Mesodermal cell (in vitro differentiated cells): ENCODE results near the gene ATG14.

Experiments used
- H3K27ac ChIP-seq: 2 replicates; pipeline ENCODE4 v1.7.0; 2013; ENCODE audit warnings: mild to moderate bottlenecking, low read depth, low read length, moderate library complexity; ENCODE audit not compliant: severe bottlenecking
- H3K36me3 ChIP-seq: 2 replicates; pipeline ENCODE4 v1.7.1; 2013; ENCODE audit warnings: mild to moderate bottlenecking, low read length, moderate library complexity; ENCODE audit not compliant: control insufficient read depth, insufficient read depth
- H3K4me1 ChIP-seq: one replicate; pipeline ENCODE4 v1.7.1; 2013; ENCODE audit warnings: mild to moderate bottlenecking, low read length; ENCODE audit not compliant: insufficient read depth, control insufficient read depth, poor library complexity, severe bottlenecking
- H3K4me3 ChIP-seq: 2 replicates; pipeline ENCODE4 v1.7.0; 2013; ENCODE audit warnings: low read length, control low read depth, mild to moderate bottlenecking; ENCODE audit not compliant: insufficient read depth, poor library complexity, severe bottlenecking; ENCODE audit errors: extremely low read depth
- H3K9me3 ChIP-seq: 2 replicates; pipeline ENCODE4 v1.7.1; 2013; ENCODE audit warnings: mild to moderate bottlenecking, low read length, moderate library complexity; ENCODE audit not compliant: control insufficient read depth
- WGBS, 2 experiments: methylation state at CpG; one replicate each; pipeline ENCODE4 v1.1.5; 2013; ENCODE audit warnings: missing lambda C conversion rate in 2 of 2; ENCODE audit not compliant: insufficient coverage in 2 of 2; 5-methylcytosine and 5-hydroxymethylcytosine counted together

Gene ATG14

DNA sequence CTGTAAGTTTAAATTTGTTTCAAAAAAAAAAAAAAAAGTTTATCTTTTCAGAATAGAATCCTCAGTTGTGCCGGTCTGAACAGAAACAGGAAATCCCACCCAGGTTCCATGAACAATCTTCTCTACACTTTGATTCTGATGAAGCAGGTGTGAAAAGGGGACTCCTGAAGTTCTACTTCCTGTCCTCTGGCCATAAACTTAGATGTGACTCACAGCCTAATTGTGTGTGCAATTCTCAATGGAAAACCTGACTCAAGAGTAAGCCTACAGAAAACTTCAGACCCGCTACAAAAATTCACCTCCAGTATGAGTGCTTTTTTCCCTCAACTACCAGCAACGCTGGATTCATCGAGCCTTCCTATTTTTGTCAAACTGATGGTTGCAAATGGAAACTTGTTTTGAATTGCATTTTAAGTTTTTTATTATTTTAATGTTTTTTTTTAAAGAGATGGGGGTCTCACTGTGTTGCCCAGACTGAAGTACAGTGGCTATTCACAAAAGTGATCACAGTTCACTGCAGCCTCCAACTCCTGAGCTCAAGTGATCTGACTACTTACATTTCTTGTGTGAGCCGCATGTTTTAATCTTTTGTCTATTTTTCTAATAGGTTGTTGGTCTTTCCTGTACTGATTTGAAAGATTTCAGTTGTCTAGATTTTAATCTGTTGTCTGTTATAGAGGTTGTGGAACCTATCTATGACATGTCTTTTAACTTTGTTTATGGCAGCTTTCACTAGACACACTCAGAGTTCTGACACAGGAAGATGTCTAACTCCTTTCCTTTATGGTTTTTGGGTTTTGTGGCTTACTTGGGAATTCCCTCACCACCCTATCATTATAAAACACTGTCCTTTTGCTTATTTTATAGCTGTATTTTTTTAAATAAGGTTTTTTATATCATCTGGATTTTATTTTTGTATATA is 37.6 kb downstream of the ATG14 start:
- no peaks in the 10 kb centered on the region for H3K4me1 ChIP-seq
- no peak overlapping the region for H3K27ac ChIP-seq
- H3K36me3 ChIP-seq: peaks cover 54% of the 10 kb centered on the region
- H3K4me3 ChIP-seq: no peak overlapping the region
- H3K9me3 ChIP-seq: no peaks in the 10 kb centered on the region
- WGBS, 2 experiments: no CpG with 5 or more reads among the region's 5 CpGs

DNA sequence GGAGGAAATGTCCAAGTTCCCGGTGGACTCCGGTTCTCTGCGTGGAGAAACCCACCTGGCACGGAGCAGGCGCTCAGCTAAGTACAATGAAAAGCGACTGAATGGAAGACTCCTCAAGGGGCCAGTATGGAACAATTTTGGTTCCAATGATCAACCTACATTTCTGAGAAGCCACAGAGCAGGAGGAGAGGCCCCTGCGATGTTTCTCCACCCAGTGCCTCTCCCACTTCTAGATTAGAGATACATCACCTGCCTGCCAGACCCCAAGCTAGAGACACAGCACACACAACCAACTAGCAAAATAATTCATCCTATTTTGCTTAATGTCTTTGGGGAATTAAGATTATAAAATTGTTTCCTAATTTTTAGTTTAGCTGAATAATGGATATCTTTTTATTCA is 38.8 kb downstream of the ATG14 start:
- peaks cover 53% of the 10 kb centered on the region for H3K36me3 ChIP-seq
- no peaks in the 10 kb centered on the region for H3K4me1 ChIP-seq

GRCh38 chr14:55372423-55372822 is 39.2 kb downstream of the ATG14 start:
- no peak overlapping the region for H3K4me3 ChIP-seq
- 100% methylated on average over 1 of the region's 1 CpG for WGBS, 2 experiments
- no peak overlapping the region for H3K27ac ChIP-seq
- peaks cover 53% of the 10 kb centered on the region for H3K36me3 ChIP-seq
- no peaks in the 10 kb centered on the region for H3K4me1 ChIP-seq
- no peaks in the 10 kb centered on the region for H3K9me3 ChIP-seq

More for the DNA sequence above, 38.8 kb downstream of the ATG14 start:
- H3K4me3 ChIP-seq: no peak overlapping the region
- 95 to 98% methylated on average over 6 to 7 of the region's 7 CpGs for WGBS, 2 experiments
- H3K9me3 ChIP-seq: no peaks in the 10 kb centered on the region
- H3K27ac ChIP-seq: no peak overlapping the region

DNA sequence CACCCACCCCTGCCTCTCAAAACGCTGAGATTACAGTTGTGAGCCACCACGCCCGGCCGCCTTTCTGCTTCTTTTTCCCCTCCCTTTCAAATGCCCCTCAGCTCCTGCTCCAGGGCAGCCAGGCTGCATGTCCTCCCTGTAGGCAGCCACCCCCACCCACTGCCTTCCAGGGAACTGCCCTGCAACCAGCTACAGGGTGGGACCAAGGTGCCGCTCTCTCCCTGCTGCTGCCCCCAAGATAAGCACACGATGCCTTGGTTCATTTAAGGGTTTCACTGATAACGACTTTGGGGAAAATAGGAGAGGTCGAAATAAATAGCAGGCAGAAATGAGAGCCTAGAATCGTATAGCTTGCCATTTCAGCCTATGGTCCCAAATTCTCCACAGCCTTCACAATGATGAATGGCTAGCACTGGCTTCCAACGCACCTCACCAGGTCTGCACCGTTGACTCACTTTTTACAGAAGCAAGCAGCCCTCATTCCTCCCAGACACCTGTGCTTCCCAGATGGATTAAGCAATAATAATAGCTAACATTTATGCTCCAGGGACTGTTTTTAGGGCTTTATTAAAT is 40.7 kb downstream of the ATG14 start:
- peaks cover 46% of the 10 kb centered on the region for H3K36me3 ChIP-seq
- no peak overlapping the region for H3K27ac ChIP-seq
- no peaks in the 10 kb centered on the region for H3K9me3 ChIP-seq
- no peaks in the 10 kb centered on the region for H3K4me1 ChIP-seq
- WGBS, 2 experiments: 78 to 88% methylated on average over 6 to 7 of the region's 11 CpGs
- no peak overlapping the region for H3K4me3 ChIP-seq

- Histone ChIP-seq H3K4me3 (no peak overlapping the region), H3K27ac (no peak overlapping the region), H3K4me1 (no peaks in the 10 kb centered on the region), H3K9me3 (no peaks in the 10 kb centered on the region), H3K36me3 (peaks cover 52% of the 10 kb centered on the region)
- WGBS, 2 experiments: 100% methylated on average over 1 of the region's 3 CpGs
Measured at GRCh38 chr14:55366271-55366670, 45.4 kb downstream of the ATG14 start.

- Histone ChIP-seq H3K27ac (no peak overlapping the region), H3K4me1 (no peaks in the 10 kb centered on the region), H3K36me3 (peaks cover 44% of the 10 kb centered on the region), H3K9me3 (no peaks in the 10 kb centered on the region), H3K4me3 (no peak overlapping the region)
- 95 to 100% methylated on average over 1 to 2 of the region's 2 CpGs for WGBS, 2 experiments
Measured at GRCh38 chr14:55361190-55361589, 50.4 kb downstream of the ATG14 start.

DNA sequence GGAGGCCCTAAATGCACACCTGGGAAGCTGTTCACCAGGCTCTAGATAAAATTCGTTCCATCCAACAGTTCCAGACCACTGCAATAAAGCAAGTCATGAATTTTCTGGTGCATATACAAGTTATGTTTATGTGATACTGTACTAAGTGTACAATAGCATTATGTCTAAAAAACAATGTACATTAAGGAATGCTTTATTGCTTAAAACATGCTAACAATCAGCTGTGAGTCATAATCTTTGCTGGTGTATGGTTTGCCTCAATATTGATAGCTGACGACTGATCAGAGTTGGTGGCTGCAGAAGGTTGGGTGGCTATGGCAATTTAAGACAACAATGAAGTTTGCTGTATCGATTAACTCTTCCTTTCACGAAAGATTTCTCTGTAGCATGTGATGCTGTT is 52.3 kb downstream of the ATG14 start:
- H3K27ac ChIP-seq: no peak overlapping the region
- 100% methylated on average over 1 to 3 of the region's 4 CpGs for WGBS, 2 experiments
- H3K9me3 ChIP-seq: no peaks in the 10 kb centered on the region
- no peaks in the 10 kb centered on the region for H3K4me1 ChIP-seq
- no peak overlapping the region for H3K4me3 ChIP-seq
- H3K36me3 ChIP-seq: peaks cover 48% of the 10 kb centered on the region

- no peak overlapping the region for H3K4me3 ChIP-seq
- H3K4me1 ChIP-seq: no peaks in the 10 kb centered on the region
- 77 to 80% methylated on average over 2 of the region's 2 CpGs for WGBS, 2 experiments
- no peak overlapping the region for H3K27ac ChIP-seq
- peaks cover 55% of the 10 kb centered on the region for H3K36me3 ChIP-seq
- H3K9me3 ChIP-seq: no peaks in the 10 kb centered on the region
Measured at GRCh38 chr14:55356913-55357312, 54.7 kb downstream of the ATG14 start.

- Histone ChIP-seq H3K4me1 (no peaks in the 10 kb centered on the region), H3K9me3 (no peaks in the 10 kb centered on the region), H3K4me3 (no peak overlapping the region), H3K36me3 (peaks cover 61% of the 10 kb centered on the region), H3K27ac (no peak overlapping the region)
- WGBS, 2 experiments: 84 to 86% methylated on average over 5 to 6 of the region's 6 CpGs
Measured at GRCh38 chr14:55355922-55356321, 55.7 kb downstream of the ATG14 start.

DNA sequence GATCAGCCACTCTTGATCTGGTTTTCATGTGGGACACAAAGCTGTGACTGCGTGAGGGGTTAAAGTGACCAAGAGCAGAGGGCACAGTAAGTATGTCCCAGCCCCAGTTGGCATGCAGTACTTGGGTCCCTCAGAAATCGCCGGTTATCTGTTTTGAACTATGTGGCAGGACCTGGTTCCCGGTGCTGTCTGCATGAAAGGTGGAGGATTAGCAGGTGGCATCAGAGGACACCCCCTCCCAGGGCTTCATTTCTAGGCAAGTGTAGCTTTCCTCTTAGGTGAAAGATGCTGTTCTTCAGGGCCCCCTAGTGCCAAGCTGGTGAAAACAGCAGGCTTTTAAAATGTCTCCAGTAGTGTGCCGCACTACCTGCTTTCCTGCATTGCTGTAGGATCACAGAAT is 57.1 kb downstream of the ATG14 start:
- no peaks in the 10 kb centered on the region for H3K4me1 ChIP-seq
- H3K27ac ChIP-seq: no peak overlapping the region
- WGBS, 2 experiments: 49 to 64% methylated on average over 2 to 4 of the region's 5 CpGs
- no peak overlapping the region for H3K4me3 ChIP-seq
- no peaks in the 10 kb centered on the region for H3K9me3 ChIP-seq
- peaks cover 67% of the 10 kb centered on the region for H3K36me3 ChIP-seq
